ENCODE results near the gene CLRN2.
"Not testable (repeated sequence)": the region's sequence is repeated elsewhere in the genome, so short reads cannot be mapped to it uniquely, and the experiment has no call there.

The CLRN2 gene

DNA sequence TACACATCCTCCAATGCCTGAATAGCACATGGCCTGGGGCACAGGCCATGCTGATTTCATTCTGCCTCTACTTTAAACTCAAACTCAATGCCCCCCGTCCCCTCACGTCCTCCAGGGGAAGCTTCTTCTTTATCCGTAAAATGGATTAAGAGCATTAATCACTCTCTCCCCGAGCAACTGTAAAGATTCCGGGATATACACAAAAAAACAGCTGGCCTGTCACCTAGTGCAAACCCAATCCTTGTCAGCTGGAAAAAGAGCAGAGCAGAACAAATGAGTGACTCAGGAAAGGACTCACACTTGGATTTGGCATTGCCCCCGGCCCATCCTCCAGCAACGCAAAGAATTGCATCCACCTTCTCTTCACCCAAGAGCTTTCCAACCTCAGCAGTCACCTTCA is 10.9 kb upstream of the CLRN2 start:
- DNase-seq (ENCODE audit: low read depth in 3 of 3), result no peak

DNA sequence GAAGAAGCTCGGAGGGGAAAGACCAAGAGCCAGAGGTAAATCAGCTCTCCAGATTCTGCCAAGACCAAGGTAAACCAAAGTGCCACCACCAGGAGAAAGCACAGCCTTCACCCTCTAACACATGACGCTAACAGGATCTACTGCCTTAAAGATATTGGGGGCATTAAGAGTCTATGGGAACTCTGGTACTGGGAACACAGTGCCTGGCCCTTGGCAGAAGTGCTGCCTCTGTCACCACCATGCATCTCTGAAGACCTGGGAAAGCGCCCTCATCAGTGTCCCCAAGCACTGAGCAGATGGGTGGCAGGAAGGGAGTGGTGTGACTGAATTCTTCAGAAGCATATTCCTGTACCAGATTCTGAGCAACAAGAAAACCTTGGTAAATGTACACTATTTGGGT is 4.4 kb upstream of the CLRN2 start:
- DNase-seq (ENCODE audit: low read depth in 3 of 3), result no peak

DNA sequence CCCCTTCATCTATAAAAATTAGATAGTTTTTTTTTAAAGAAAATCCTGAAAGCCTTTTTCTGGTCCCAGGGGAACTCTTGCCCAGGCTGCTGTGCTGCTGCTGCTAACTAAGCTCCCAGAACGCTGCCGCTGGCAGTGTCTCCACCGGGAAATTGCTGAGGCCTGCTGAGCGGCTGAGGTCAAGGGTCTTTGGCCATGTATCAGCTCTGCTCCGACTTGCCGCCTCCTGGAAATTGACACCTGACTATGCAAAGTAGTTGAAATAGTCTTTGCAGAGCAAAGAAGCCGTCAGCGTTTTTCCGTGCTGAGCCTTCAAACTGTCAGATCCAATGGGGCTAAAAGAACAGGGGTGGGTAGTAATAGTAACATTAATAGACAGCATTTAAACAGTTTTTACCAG is 3.9 kb upstream of the CLRN2 start:
- DNase-seq (ENCODE audit: low read depth in 3 of 3), result no peak

DNA sequence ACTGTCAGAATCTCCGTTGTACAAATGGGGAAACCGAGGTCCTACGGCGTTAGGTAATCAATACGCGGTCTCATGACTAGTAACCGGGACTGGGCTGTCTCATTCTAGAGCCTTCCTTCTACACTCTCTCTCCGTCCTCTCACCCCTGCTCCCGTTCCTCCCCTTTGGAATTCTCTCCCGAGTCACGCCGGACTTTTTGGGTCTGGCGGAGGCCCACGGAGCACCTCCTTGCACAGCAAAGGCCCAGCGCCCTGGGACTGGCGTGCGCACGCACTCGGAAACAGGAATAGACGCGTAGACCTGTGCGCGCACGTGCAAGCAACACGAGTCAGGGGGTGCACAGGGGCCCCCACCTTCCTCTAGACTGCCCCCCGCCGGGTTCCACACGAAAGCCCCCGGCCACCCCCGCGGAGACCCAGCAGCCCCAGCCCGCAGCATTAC is 3.4 kb upstream of the CLRN2 start:
- peak in 2 of 3 donors; percentile 31 to 46 for DNase-seq (ENCODE audit: low read depth in 3 of 3)

DNA sequence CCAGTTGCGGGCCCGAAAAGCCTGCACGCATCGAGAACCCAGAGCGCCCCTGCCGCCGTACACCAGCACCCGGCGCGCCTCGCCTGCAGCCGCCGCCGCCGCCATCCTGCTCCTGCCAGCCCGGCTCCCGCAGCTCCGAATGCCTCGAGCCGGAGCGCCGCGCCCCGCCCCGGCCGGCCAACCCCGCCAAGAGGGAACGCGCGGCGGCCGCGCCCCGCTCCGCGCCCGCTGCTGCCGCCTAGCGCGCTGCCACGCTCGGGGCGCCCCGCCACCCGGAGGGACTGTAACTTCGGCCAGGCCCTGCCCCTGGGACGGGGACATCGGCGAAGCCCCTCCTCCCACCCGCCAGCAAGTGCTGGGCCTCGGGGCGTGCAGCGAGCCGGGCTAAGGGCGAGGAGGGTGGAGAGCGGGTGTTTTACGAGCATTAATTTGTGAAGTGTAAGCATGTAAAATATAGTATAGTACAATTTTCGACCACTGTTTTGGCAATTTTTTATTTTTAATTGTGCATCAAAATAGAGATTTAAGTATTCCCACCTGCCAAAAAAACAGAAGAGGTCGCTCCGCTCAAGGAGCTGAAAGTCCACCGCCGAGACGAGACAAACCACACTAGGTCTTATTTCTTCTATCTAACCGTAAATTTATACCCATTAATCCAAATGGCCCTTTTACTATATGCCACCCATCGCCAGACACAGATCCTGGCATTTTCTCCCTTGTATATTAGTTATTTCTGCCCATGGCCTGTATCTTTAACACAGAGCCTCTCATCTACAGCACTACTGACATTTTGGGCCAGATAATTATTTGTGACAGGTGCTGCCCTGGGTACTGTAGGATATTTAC is 2.8 kb upstream of the CLRN2 start, which contains the start of gene QDPR:
QDPR (minus strand) TSS at position 141 of the 846 bp plus-strand sequence; CDS start at position 105, 36 bp downstream.
- peak; percentile 60 to 78 (median 60) for DNase-seq (ENCODE audit: low read depth in 3 of 3)

DNA sequence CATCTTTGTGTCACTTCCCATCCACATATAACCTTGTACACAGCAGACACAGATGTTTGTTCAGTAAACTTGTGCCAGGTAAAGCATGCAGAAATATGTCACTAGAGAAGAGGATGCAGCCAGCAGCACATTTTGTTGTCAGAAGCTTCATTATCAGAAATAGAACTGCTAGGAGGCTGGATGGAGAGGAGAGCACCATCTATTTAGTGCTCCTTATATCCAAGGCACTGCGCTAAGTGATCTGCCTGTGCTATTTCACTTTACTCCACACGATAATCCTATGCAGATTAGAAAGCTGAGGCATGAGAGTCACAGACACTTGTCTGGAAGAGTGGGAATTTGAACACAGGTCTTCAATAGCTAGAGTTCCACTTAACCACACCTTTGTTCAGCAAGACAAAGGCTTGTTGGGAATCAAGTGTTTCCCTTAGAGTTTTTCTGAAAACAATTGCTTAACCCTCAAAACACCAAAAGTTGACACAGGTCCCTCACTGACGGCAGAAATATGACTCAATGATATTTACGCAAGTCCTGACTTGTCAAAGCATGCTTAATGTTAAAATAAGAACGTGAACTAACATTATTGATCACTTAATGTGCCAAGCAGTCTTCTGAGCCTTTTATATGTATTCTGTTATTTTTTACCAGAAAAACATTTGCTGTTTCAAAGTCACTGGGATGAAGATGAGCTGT is 1.8 kb upstream of the CLRN2 start:
- no peak for DNase-seq (ENCODE audit: low read depth in 3 of 3)

DNA sequence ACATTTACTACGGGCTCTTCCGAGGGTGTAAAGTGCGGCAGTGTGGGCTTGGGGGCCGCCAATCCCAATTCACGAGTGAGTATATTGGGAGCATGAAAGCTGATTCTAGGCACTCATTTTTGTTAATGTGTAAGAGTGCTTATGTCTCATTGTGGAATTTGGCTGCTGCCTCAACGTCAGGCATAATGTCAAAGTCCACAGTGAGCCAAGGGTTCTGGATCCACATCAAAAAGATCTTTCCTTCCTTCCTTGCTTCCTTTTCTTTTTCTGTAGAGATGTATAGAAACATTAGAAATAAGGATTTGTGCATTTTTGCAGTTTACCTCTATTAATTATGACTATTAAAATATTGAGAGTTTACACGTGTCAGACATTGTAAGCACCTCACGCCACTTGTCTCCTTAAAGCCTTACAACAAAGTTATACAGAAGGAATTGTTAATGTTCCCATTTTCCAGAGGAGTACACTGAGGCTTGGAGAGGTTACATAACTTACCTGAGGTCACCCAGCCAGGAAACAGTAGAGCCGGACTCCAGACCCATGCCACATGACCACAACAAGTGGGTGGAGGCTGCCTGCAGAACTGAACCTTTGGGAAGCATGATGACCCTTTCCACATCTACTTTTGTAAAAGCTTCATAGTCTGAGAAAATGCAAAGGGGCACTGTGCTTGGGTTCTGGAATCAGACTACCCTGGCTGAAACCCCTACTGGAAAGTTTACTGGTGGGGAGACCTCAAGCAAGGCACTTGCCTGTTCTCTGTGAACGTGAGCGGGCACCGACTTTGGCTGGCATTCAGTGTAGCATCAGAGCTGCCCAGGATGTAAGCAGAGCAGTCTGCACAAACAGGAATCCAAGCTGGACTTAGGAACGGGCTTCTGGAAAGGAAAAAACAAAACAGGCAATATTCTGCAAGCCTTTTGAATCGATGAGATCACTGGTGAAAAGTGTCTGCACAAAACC is 761 bp downstream of the CLRN2 start:
- DNase-seq (ENCODE audit: low read depth in 3 of 3), result no peak

DNA sequence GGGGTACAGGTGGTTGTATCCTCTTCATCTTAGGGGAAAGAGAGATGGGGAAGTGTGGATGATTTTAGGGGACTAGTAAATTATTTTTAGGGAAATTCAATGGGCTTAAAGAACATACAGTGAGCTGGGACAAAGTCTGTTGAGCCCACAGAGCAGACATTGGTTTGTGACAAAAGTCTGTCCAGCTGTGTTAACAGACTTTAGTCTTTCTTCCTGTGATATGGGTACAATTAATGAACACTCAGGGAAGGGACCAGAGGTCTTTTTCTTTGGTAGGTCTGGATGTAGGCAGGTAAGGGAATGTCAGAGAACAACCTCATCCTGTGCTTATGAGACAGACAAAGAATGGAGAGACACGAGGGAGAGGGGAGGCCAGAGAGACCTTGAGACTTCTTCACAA is 2.0 kb downstream of the CLRN2 start:
- DNase-seq (ENCODE audit: low read depth in 3 of 3), result no peak

DNA sequence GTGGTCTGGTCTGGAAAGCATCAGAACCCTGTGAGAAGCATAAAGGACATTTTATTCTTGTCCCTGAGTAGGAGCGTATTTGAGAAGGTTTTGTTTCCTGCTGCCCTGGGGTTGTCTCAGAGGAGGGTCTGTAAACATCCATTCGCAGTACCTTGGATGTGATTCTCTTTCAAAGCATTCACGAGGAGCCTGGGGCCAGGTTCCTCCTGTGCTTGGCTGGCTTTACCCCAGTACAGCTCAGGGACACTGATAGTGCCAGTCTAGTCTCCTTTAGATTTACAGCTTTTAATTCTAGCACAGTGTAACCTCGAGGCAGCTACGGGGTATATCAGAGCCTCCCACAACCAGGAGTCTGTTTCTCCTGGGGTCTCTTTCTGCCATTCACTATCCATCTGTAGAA is 2.7 kb downstream of the CLRN2 start:
- no peak for DNase-seq (ENCODE audit: low read depth in 3 of 3)

DNA sequence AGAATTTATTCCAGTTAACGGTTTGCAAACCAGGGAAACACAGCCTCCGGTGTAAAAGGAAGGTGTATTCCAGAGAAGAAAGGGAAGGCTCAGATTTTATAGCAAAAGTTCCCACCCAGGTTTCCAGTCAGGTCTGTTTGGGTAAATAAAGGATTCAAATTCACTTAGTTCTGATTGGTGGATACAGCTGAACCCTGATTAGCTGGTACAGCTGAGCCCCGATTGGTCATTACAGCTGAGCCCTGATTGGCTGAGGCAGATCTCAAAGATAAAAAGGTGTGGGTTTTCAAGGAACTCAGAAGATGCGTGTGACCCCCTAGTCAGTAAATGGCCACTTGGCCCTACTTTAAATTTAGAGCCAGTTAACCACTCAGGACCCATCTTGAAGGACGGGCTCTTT is 6.6 kb downstream of the CLRN2 start:
- no peak for DNase-seq (ENCODE audit: low read depth in 3 of 3)

DNA sequence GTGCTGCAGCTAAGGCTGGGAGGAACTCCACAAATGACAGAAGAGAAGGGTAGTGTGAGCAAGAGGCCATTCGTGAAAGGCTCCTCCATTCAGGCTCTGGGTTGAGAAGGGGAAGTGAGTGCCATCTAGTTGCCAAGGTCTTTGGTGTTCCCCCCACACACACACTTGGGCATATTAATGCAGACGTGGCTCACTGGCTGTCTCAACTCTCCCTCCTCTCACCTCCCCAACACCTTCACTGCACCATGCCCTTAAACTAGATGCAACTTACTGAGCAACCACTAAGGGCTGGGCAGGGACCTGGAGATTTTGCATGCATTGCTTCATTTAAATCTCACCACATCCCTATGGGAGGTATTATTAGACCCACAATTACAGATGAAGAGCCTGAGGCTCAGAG is 8.7 kb downstream of the CLRN2 start:
- no peak for DNase-seq (ENCODE audit: low read depth in 3 of 3)

DNA sequence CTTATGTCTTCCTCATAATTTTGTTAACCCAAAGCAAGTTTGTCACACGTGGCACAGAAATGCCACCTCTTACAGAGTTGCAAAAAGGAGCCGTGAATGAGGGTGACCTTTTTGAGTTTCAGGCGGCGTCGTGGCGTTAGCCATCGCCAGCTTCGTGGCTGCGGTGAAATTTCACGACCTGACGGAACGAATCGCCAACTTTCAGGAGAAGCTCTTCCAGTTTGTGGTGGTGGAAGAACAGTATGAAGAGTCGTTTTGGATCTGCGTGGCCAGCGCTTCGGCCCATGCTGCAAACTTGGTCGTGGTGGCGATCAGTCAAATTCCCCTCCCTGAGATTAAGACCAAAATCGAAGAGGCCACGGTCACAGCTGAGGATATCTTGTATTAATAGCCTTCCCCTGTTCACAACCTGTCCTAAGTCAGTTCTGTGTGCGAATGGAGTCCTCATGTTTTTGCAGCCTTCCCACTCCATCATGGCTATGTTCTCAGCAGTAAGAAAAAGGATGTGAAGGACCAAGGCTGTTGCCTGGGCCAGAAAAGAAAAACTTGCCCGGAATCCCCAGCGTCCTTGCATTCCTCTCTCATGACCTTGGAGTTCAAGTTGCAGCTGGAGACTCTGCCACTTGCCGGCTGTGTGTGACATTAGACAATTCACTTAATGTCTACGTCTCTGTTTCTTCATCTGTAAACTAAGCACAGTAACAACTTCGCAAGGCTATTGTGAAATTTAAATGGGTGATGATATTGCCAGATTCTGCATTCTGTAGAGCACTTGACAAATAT is 11.9 kb downstream of the CLRN2 start:
- no peak for DNase-seq (ENCODE audit: low read depth in 3 of 3)

DNA sequence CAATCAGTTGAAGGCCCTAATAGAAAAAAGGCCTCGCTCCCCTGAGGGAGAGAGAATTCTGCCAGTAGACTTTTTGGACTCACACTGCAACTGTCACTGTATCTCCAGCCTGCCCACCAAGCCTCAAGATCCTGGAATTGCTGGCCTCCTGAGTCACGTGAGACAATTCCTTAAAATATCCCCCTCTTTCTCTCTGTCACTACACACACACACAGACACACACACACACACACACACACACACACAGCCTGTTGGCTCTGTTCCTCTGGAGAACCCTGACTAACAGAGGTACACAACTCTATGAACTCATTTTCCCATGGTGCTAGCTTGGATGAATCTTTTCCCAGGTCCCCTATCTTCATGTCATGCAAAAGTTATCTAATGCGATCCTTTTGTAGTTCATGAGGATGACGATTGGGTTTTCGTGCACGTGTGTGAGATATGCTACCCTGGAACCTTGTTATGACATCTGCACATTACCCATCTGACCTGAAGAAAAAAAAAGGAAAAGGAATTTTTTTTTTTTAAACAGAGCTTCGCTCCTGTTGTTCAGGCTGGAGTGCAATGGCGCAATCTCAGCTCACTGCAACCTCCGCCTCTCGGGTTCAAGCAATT is 13.7 kb downstream of the CLRN2 start:
- DNase-seq (ENCODE audit: low read depth in 3 of 3), result no peak

DNA sequence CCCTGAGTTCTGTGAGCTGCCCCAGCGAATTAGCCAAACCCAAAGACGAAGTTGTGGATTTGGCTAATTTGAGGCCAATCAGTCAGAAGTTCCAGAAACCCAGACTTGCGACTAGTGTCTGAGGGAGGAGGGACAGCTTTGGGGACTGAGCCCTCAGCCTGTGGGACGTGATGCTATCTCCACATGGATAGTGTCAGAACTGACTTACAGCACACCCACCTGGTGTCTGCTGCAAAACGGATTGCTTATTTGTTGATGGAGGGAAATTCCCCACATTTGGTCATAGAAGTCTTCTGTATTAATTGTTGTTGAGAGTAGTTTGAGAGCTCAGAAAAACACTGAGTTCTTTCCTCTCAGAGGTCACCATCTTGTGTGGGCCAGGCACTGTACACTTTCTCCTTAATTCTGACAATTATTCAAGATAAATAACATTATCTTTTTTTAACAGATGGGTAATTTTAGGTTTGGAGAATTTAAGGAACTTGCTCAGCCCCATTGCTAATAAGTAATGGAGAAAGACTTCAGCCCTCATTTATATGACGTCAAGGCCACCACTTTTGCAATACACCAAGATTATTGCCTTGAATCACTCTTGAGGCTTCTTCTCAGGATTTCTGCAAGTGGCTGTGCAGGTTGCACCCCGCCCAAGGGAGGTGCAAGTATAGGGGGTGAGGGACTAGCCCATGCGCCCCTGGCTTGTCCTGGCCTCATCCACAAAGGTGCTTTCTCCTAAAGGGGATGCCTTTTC is 16.7 kb downstream of the CLRN2 start:
- no peak for DNase-seq (ENCODE audit: low read depth in 3 of 3)

DNA sequence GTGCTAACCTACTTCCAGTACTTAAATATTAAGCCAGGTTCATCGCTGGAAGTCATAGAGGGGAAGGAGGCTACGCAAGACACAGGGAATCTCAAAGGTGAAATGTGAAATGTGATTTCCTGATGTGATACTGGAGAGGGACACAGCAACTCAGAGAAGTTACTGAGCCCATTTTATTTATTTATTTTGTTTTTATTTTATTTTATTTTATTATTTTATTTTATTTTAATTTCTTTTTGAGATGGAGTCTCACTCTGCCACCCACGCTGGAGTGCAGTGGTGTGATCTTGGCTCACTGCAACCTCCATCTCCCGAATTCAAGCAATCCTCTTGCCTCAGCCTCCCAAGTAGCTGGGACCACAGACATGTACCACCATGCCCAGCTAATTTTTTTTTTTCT is 19.7 kb downstream of the CLRN2 start:
- no peak for DNase-seq (ENCODE audit: low read depth in 3 of 3)

DNA sequence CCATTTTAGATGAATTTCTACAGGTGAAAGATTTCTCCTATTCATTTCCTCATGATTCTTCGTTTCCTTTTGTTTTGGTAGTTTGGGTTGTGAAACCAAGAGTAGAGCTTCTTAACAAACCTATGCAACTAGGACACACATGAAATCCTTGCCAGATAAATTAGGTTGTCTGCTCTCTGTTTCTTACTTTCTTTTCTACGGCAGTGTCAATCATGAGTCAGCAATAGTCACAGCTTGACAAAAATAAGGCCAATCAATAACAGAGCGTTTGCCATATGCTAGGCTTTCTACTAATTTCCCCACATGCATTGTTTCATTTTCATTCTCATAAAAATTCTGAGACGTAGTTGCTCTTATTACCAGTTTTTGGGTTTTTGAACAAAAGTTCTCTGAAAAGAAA is 20.3 kb downstream of the CLRN2 start:
- no peak for DNase-seq (ENCODE audit: low read depth in 3 of 3)

DNA sequence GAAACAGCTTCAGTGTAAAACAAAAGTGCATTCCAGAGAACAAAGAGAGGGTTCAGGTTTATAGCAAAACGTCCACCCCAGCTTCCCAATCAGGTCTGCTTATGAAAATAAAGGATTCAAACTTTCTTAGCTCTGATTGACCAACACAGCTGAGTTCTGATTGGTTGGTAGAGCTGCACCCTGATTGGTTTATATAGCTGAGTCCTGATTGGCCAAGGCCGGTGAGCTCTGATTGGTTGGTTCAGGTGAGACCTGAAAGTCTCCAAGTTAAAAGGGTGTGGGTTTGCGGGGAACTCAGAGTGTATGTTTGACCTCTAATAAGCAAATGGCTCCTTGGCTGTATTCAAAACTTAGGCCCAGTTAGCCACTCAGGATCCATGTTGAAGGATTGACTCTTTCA is 20.9 kb downstream of the CLRN2 start:
- DNase-seq (ENCODE audit: low read depth in 3 of 3), result no peak

DNA sequence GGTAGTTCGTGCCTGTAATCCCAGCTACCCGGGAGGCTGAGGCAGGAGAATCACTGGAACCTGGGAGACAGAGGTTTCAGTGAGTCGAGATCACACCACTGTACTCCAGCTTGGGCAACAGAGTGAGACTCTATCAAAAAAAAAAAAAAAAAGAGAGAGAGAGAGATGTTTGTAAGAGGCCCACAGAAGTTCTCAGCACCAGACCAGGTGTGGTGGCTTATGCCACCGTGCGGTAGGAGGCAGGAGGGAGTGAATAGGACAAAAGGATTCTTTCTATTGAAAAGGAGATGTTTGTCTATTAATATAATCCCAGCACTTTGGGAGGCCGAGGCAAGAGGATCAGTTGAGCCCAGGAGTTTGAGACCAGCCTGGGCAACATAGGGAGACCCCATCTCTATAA is 22.1 kb downstream of the CLRN2 start:
- not testable (repeated sequence) for DNase-seq (ENCODE audit: low read depth in 3 of 3)

DNA sequence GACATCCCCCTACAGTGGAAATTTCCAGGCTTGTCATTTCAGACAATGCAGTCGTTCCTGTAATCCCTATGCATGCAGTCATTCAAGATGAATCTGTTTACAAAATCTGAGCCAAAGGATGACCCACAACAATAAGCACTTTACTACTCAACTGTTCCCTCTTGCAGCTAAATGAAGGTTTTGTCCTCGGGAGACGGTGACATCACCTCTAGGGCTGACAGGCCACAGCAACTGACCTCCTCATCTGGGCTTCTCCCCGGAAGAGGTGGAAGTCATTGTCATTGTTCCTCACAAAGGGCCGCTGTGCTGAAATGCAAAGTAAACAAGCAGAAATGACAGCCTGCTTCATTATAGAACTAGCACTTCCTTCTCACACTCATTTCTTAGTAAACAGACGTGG is 29.2 kb downstream of the CLRN2 start:
- DNase-seq (ENCODE audit: low read depth in 3 of 3), result no peak

DNA sequence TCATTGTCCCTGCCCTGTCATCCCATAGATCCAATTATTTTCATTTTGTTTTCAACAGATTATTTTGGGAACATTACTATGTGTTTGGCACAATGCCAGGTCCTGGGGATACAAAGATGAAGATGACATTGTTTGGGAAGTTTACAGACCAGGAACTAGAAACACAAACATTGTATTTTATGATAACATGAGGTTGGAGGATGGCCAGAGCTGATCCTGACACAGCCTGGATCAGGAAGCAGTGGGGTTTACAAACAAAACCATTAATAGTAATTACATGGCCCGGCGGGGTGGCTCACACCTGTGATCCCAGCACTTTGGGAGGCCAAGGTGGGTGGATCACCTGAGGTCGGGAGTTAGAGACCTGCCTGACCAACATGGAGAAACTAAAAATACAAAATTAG is 29.9 kb downstream of the CLRN2 start:
- DNase-seq (ENCODE audit: low read depth in 3 of 3), result no peak

Data from stimulated activated CD4-positive, alpha-beta T cell treated with anti-CD3 and anti-CD28 coated beads, TNF-alpha, amount 100 ng/mL, for 48 hours (primary cell).